OCI-LY1 (cell line): ENCODE measurements around the gene CWC22.

ENCODE experiments used
- EZH2 ChIP-seq: fragments of 200-600 bp; sonication (generic), shearing (Covaris generic); IDR thresholded peaks from 2 replicates; pipeline ENCODE4 v1.8.0; 2017; ENCODE audit warnings: borderline replicate concordance, mixed run types, mild to moderate bottlenecking, antibody characterized with exemption, low read length, moderate library complexity, mixed read lengths
- TF ChIP-seq, protein P1 (sequence below): fragments of 200-600 bp; sonication (generic), shearing (Covaris generic); IDR thresholded peaks from 2 replicates; pipeline ENCODE4 v1.5.1; 2017; ENCODE audit warnings: mild to moderate bottlenecking, antibody characterized with exemption, low read length, moderate library complexity, mixed read lengths

DNA sequence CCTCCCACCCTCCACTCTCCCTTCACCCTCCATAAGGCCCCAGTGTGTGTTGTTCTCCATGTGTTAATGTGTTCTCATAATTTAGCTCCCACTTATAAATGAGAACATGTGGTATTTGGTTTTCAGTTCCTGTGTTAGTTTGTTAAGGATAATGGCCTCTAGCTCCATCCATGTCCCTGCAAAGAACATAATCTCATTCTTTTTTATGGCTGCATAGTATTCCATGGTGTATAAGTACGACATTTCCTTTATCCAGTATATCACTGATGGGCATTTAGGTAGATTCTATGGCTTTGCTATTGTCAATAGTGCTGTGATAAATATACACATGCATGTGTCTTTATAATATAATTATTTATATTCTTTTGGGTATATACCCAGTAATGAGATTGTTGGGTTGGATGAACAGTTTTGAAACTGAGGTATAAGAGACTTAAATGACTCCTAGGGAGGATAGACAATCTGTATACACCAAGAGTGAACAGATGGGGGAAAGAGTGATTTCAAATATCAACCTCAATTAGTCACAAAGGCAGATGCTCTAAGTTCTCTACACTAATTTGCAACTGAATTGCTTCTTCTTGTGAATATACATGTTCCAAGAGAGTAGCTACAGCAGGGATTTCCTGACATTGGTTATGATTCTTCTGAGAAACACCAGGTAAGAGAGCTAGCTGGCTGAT lies 23.7 kb downstream of the CWC22 start:
- TF ChIP-seq, protein P1, sequence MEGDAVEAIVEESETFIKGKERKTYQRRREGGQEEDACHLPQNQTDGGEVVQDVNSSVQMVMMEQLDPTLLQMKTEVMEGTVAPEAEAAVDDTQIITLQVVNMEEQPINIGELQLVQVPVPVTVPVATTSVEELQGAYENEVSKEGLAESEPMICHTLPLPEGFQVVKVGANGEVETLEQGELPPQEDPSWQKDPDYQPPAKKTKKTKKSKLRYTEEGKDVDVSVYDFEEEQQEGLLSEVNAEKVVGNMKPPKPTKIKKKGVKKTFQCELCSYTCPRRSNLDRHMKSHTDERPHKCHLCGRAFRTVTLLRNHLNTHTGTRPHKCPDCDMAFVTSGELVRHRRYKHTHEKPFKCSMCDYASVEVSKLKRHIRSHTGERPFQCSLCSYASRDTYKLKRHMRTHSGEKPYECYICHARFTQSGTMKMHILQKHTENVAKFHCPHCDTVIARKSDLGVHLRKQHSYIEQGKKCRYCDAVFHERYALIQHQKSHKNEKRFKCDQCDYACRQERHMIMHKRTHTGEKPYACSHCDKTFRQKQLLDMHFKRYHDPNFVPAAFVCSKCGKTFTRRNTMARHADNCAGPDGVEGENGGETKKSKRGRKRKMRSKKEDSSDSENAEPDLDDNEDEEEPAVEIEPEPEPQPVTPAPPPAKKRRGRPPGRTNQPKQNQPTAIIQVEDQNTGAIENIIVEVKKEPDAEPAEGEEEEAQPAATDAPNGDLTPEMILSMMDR, result no peak
- no peak for TF ChIP-seq EZH2
